Amniotic stem cell (primary cell): ENCODE results near the gene CXXC1.
A peak's percentile ranks its signal among the peaks of the same experiment; 100 is the strongest.
"Not testable (repeated sequence)": the region's sequence is repeated elsewhere in the genome, so short reads cannot be mapped to it uniquely, and the experiment has no call there.

Source experiments
- DNase-seq: peaks from one replicate; lab custom pipeline; 2025; lab: John Stamatoyannopoulos, UW

The CXXC1 gene

GRCh38 chr18:50287441-50288347 lies at the start of gene CXXC1:
TSS of gene CXXC1 (minus strand) at chr18:50287692. CDS start at chr18:50287589, 103 bp downstream.
- peak; percentile 99 for DNase-seq

GRCh38 chr18:50334546-50335152 lies 47.2 kb upstream of the CXXC1 start:
- DNase-seq: no peak

- no peak for DNase-seq
Measured at GRCh38 chr18:50331691-50332090, 44.2 kb upstream of the CXXC1 start.

GRCh38 chr18:50330176-50330575 lies 42.7 kb upstream of the CXXC1 start:
- no peak for DNase-seq

GRCh38 chr18:50327983-50328382 lies 40.5 kb upstream of the CXXC1 start:
- DNase-seq: no peak

GRCh38 chr18:50320719-50321118 lies 33.2 kb upstream of the CXXC1 start:
- DNase-seq: no peak

GRCh38 chr18:50315100-50315871 lies 27.8 kb upstream of the CXXC1 start:
- DNase-seq: no peak

GRCh38 chr18:50313873-50314460 lies 26.5 kb upstream of the CXXC1 start:
- DNase-seq: no peak

GRCh38 chr18:50313031-50313607 lies 25.6 kb upstream of the CXXC1 start:
- DNase-seq: no peak

- no peak for DNase-seq
Measured at GRCh38 chr18:50312296-50313030, 25.0 kb upstream of the CXXC1 start.

GRCh38 chr18:50311650-50312049 lies 24.2 kb upstream of the CXXC1 start:
- no peak for DNase-seq

GRCh38 chr18:50310080-50310479 lies 22.6 kb upstream of the CXXC1 start:
- DNase-seq: no peak

- DNase-seq: not testable (repeated sequence)
Measured at GRCh38 chr18:50308851-50309250, 21.4 kb upstream of the CXXC1 start.

- peak; percentile 78 for DNase-seq
Measured at GRCh38 chr18:50307738-50308470, 20.4 kb upstream of the CXXC1 start.

GRCh38 chr18:50307400-50307737 lies 19.9 kb upstream of the CXXC1 start:
- DNase-seq: no peak

GRCh38 chr18:50306944-50307343 lies 19.5 kb upstream of the CXXC1 start:
- no peak for DNase-seq

GRCh38 chr18:50301074-50301473 lies 13.6 kb upstream of the CXXC1 start:
- DNase-seq: no peak

- DNase-seq: no peak
Measured at GRCh38 chr18:50299626-50300388, 12.3 kb upstream of the CXXC1 start.

- DNase-seq: no peak
Measured at GRCh38 chr18:50298443-50299284, 11.2 kb upstream of the CXXC1 start.
